Testis (tissue), 3 donors: ENCODE data around the gene MEG3. TPM values are rescaled to one million over a fixed set of nuclear protein-coding genes. Genes with fewer than 3 reads are reported as not detected.

Experiments used
- DNase-seq: peaks from one replicate; pipeline ENCODE4 v3.0.0-alpha.2; 2019
- H3K27ac ChIP-seq, 2 donors: fragments of 200-600 bp; sonication (generic); one replicate each; pipeline ENCODE4 v1.5.1; 2019
- H3K27me3 ChIP-seq: fragments of 200-600 bp; sonication (generic); one replicate; pipeline ENCODE4 v1.5.1; 2019
- H3K36me3 ChIP-seq: fragments of 200-600 bp; sonication (generic); one replicate; pipeline ENCODE4 v1.5.1; 2017; ENCODE audit warnings: low read depth; ENCODE audit errors: missing control alignments
- H3K4me1 ChIP-seq: fragments of 200-600 bp; sonication (generic); one replicate; pipeline ENCODE4 v1.5.1; 2019
- H3K4me3 ChIP-seq, 2 donors: fragments of 200-600 bp; sonication (generic); one replicate each; pipeline ENCODE4 v1.5.1; 2017 to 2019
- H3K9me3 ChIP-seq: fragments of 200-600 bp; sonication (generic); one replicate; pipeline ENCODE4 v1.5.1; 2017
- CTCF ChIP-seq, 3 experiments: fragments of 450-650 bp in 2 of 3; fragments of 200-600 bp in 1 of 3; sonication (generic) in 1 of 3; IDR thresholded peaks; one replicate each; pipeline ENCODE4 v1.5.1; 2016 to 2019; ENCODE audit warnings: antibody characterized with exemption in 3 of 3, mild to moderate bottlenecking in 2 of 3, moderate library complexity in 1 of 3
- POLR2A ChIP-seq: fragments of 450-650 bp; IDR thresholded peaks from one replicate; pipeline ENCODE4 v1.6.1; 2017; ENCODE audit warnings: antibody characterized with exemption, mild to moderate bottlenecking, moderate library complexity
- WGBS, 2 donors: methylation state at CpG; one replicate each; pipeline ENCODE4 v1.1.5; 2018; 5-methylcytosine and 5-hydroxymethylcytosine counted together
- intact Hi-C: fragments of 100-400 bp; cut with DNase I; formaldehyde crosslinking; loops from one replicate; pipeline ENCODE4 v1.15.1; 2023; ENCODE audit warnings: low total_unique reads
- polyA plus RNA-seq: library from polyadenylated mRNA; stranded (reverse); fragments of 350-450 nt; fragmentation: Illumina TruSeq; extraction: RNeasy Lipid Tissue Mini Kit (QIAGEN cat#74804); gene quantifications from one replicate; pipeline ENCODE4 v1.2.3, GENCODE V29; 2014; ENCODE audit warnings: low read depth, low replicate concordance; ENCODE audit not compliant: insufficient read depth
- total RNA-seq, 2 donors: library from RNA; depleted of rRNA; stranded (reverse); fragments of >200 nt; gene quantifications; one replicate each; pipeline ENCODE4 v1.2.3, GENCODE V29; 2016

The MEG3 gene
- total and polyA plus RNA-seq, 3 donors from 2014 or later = 107 to 324 (median 228) TPM

GRCh38 chr14:100789460-100790417 is 36.2 kb upstream of the MEG3 start:
- no peaks in the 10 kb centered on the region for H3K27me3 ChIP-seq
- H3K4me1 ChIP-seq = no peaks in the 10 kb centered on the region
- TF ChIP-seq POLR2A (no peak), CTCF (IDR thresholded peaks at IDR 0.05) (no peak)
- H3K4me3 ChIP-seq = no peak overlapping the region
- no peaks in the 10 kb centered on the region for H3K9me3 ChIP-seq
- intact Hi-C loops = no loop called here
- 93 to 94% methylated on average over 11 to 12 of the region's 12 CpGs for WGBS, 2 donors
- no peak overlapping the region for H3K27ac ChIP-seq
- DNase-seq = no peak
- no peaks in the 10 kb centered on the region for H3K36me3 ChIP-seq

- Histone ChIP-seq H3K4me1 (no peaks in the 10 kb centered on the region), H3K27ac (no peak overlapping the region), H3K9me3 (no peaks in the 10 kb centered on the region), H3K27me3 (no peaks in the 10 kb centered on the region), H3K36me3 (no peaks in the 10 kb centered on the region), H3K4me3 (no peak overlapping the region)
- intact Hi-C loops = no loop called here
- 81 to 94% methylated on average over 14 of the region's 14 CpGs for WGBS, 2 donors
- no peak for DNase-seq
- no peak for TF ChIP-seq CTCF (IDR thresholded peaks at IDR 0.05)
- no peak for TF ChIP-seq POLR2A
Measured at GRCh38 chr14:100790502-100791347, 35.2 kb upstream of the MEG3 start.

GRCh38 chr14:100791348-100791735 is 34.6 kb upstream of the MEG3 start:
- H3K9me3 ChIP-seq = no peaks in the 10 kb centered on the region
- TF ChIP-seq POLR2A (no peak), CTCF (IDR thresholded peaks at IDR 0.05) (no peak)
- no peak for DNase-seq
- no peaks in the 10 kb centered on the region for H3K4me1 ChIP-seq
- no peaks in the 10 kb centered on the region for H3K36me3 ChIP-seq
- H3K27me3 ChIP-seq = no peaks in the 10 kb centered on the region
- intact Hi-C loops = no loop called here
- WGBS, 2 donors = 98% methylated on average over 11 to 13 of the region's 13 CpGs
- H3K4me3 ChIP-seq = no peak overlapping the region
- H3K27ac ChIP-seq = no peak overlapping the region

- Histone ChIP-seq H3K4me1 (no peaks in the 10 kb centered on the region), H3K36me3 (no peaks in the 10 kb centered on the region), H3K9me3 (no peaks in the 10 kb centered on the region), H3K27me3 (no peaks in the 10 kb centered on the region), H3K4me3 (no peak overlapping the region), H3K27ac (no peak overlapping the region)
- TF ChIP-seq CTCF (IDR thresholded peaks at IDR 0.05) (no peak), POLR2A (no peak)
- intact Hi-C loops = no loop called here
- no peak for DNase-seq
- 90 to 93% methylated on average over 12 to 13 of the region's 13 CpGs for WGBS, 2 donors
Measured at GRCh38 chr14:100791995-100792394, 33.9 kb upstream of the MEG3 start.
